CD4-positive, alpha-beta T cell treated with Interleukin-21 for 1 hour (primary cell): ENCODE measurements around the gene FOXB2.
"Not testable (repeated sequence)": the region's sequence is repeated elsewhere in the genome, so short reads cannot be mapped to it uniquely, and the experiment has no call there.

ENCODE experiments used
- DNase-seq: peaks from one replicate; pipeline ENCODE4 v3.0.0-alpha.2; 2020

Gene FOXB2

DNA sequence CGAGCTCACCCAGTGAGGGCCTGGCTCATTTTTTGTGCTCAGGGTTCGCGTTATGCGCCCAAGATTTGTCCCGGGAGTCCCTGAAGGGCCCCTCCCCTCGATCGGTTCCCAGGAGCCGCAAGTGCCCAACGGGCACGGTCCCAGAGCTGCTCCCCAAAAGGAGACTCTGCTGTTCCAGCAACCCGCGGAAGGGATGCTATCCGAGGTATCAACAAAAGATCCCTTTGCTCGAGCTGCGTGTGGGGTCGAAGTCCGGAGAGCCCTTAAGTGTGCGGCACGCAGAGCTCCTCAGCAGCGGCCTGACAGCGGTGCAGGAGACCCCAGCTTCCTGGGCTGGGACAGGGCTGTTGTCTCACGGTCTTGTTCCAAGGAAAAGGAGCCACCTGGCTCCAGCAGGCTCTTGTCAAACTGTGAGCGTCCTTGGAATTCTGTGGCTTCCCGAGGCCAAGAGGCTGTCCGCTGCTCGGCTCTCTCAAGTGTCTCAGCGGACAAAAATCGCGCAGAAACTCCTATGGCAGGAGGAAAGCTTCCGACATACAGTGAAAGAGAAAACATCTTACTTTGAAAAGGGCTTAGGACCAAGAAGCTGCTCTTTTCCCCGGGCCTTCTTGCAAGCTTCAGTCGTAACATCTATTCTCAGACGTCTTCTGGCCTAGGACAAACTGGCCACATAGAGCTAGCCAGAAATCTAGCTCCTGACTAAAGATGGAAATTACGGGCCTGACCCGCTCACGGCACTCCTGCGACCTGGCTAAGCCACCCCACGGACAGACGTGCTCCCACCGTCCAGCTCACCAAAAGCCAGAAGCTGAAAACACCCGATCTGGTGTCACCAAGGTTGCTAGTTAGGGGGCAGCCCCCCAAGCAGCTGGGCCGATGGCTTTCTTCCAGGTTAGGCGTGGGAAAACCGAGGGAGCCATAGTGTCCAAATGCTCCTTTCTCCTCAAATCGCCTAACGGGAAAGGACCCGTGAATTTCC is 2.6 kb upstream of the FOXB2 start:
- DNase-seq = no peak

DNA sequence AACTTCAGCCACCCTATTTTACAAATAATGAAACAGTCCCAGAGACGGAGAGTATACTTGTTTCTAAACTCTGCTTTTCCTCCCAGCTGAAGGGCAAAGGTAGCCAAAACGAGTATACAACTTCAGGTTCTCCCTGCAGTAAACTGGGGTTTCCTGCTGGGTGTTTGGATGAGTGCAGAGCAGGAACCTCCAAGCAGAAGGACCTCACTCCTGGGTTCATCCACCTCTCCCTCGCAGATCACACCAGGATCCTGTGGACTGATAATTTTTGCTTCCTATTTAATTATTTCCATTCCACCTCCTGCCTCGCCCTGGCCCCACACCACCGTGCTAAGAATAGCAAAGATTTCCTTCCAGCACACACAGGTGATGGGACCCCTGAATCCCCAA is 2.0 kb upstream of the FOXB2 start:
- no peak for DNase-seq

DNA sequence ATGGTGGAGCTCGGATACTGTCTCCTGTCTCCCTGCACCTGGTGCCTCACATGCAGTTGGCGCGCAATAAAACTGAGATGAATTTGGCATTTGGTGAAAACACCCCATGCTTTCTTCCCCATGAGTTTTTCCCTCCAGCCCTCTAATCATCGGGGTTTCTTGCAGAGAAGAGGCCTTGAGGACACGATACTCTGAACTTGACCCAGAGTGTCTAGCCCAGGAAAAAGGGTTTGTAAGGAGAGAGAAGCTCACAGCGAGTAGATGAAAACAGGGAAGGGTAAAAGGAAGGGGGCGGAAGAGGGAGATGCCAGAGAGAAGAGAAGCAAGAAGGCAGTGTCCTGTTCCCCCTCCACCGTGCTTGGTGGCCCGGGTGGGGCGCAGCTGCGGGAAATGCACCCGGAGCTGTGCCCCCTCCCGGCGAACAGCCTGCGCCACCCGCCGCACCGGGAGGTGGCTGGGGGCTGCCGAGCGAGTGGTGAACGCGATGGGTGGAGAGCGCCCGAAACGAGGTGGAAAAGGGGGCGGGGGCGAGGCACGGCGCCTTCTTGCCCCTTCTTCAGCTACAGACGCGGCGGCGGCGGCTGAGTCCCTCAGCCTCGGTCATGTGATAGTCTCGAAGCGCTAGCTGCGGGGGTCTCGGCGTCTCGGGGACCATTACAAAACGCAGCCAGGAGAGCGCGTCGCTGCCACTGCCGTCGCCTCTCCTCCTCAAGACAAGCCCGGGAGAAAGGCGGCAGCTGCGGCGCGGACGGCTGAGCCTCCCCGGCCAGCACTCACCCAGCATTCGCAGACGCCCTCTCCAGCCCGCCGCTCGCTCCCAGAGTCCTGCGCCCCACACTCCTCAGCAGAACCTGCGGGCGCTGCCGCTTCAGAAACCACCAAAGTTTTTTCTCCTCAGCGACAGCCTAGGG is 1.1 kb upstream of the FOXB2 start:
- DNase-seq = no peak

DNA sequence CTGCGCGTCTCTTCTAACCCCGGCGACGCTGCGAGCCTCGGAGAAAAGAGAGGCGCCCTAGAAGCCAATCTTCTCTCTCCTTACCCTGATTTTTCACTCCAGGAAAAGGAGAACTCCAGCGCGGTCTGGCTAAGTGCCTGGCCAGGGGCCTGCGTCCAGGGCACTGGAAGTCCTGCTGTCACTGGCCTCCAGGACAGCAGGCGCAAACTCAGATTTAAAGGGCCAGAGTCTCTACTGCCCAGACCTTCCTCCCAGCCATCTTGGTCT is 553 bp upstream of the FOXB2 start:
- no peak for DNase-seq

DNA sequence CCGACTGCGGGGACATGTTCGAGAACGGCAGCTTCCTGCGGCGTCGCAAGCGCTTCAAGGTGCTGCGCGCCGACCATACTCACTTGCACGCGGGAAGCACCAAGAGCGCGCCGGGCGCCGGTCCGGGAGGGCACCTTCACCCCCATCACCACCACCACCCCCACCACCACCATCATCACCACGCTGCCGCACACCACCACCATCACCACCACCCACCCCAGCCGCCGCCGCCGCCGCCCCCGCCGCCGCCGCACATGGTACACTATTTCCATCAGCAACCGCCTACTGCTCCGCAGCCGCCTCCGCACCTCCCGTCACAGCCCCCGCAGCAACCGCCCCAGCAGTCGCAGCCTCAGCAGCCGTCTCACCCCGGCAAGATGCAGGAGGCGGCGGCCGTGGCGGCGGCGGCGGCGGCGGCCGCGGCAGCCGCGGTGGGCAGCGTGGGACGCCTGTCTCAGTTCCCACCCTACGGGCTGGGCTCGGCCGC is 514 bp downstream of the FOXB2 start:
- no peak for DNase-seq

DNA sequence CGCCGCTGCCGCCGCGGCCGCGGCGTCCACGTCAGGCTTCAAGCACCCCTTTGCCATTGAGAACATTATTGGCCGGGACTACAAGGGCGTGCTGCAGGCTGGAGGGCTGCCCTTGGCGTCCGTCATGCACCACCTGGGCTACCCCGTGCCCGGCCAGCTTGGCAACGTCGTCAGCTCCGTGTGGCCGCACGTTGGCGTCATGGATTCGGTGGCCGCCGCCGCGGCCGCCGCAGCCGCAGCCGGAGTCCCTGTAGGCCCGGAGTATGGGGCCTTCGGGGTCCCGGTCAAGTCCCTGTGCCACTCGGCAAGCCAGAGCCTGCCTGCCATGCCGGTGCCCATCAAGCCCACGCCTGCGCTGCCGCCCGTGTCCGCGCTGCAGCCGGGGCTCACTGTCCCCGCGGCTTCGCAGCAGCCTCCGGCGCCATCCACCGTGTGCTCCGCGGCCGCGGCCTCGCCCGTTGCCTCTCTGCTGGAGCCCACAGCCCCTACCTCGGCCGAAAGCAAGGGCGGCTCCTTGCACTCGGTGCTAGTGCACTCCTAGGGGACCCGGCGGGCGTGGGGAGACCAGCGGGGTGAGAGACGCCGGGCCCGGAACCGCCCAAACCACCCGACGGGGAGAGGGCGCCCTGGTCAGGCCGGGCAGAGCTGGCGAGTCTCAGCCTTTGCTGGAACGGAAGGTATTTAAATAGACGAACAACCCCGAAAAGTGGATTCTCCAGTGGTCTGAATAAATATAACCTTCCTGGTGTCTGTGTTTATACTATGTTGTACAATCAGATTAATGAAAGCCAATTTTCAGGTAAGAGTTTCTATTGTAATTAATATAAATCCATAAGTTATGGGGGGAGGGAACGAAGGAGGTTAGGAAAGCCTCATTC is 1.2 kb downstream of the FOXB2 start:
- DNase-seq = no peak

DNA sequence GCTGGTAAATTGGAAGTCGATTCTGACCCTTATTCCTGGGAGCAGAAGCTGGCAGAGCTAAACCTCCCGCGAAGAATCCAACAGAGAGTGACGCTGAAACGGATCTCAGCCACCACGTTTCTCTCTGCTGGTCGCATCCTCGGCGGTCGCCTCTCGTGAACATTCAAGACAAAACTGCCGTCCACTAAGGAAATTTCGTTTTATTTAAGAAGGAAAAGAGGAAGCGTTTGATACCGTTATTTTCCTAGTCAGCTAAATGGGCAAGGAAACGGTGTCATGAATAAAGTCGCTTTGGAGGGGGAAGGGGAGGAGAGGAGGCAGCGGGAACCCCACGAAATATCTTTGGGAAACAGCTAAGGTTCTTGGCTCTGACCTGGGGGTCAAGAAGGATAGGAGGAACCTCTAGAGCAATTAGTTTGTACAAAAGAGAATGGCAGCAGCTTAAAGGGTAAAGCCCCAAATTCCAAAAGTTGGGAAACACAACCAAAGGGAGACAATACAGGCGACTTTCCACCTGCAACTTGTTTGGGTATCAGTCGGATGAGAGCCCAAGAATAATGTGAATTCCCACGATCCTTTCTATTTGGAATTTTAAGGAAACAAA is 1.9 kb downstream of the FOXB2 start:
- DNase-seq = no peak

DNA sequence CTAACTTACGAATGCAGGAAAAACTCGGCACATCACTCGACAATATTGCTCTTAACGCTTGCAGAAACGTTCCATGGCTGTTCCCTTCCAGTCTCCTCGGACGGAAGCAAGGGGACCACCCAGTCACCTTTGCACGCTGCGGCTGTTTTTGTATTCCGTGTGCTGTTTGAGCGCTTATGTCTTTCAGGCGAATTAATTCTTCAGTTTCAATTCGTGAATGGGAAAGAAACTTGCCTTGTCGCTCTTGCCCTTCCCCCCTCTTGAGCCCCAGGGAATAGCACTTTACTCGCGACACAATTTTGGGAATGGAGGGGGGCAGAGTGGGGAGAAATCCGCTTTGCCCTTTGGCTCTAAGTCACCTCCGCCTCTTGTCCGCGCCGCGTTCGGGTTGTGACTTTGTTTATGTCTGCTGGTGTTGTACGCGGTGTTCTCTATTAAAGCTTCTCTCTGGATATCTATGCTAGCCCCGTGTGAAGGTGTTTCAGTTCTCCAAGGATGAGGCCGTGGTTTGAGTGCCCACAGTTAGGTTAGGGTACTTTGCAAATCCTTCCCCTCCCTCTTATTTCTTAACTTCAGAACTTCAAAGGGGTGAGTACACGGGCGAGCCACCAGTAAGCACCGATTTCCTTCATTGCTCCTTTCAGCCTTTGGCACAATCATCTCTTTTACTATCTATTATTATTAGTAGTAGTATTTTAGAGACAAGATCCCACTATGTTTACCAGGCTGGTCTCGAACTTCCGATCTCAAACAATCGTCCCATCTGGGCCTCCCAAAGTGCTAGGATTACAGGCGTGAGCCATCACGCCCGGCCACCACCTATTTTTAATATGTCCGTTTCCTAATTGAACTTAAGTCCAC is 2.7 kb downstream of the FOXB2 start:
- no peak for DNase-seq

DNA sequence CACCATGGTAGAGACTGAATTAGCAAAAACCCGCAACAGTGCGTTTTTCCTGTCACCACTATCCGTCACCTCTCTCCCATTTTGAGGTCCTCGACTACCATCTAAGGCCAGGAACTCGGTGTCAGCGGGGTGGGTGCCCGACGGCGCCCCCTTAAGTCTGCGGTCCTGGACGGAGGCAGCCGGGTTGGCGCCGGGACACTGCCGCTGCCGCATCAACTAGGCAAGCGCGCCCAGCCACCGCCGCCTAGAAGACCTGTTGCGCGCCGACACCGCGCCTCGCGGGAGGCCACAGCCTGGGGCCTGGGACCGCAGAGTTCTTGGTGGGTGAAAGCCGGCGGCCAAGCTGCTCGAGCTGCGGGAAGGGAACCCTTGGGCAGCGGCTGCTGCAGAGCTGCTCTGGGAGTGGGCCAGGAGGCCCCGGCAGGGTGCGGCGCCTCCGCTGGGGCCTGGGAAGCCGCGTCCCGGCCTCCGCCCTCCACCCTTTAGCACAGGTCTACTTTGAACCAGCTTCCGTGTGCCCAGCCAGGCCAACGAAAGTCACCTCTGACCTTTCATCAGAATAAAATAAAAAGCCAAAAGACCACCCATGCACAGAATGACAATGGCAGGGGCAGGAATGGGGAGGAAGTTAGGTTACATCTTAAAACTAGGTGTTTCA is 3.5 kb downstream of the FOXB2 start:
- DNase-seq = no peak

DNA sequence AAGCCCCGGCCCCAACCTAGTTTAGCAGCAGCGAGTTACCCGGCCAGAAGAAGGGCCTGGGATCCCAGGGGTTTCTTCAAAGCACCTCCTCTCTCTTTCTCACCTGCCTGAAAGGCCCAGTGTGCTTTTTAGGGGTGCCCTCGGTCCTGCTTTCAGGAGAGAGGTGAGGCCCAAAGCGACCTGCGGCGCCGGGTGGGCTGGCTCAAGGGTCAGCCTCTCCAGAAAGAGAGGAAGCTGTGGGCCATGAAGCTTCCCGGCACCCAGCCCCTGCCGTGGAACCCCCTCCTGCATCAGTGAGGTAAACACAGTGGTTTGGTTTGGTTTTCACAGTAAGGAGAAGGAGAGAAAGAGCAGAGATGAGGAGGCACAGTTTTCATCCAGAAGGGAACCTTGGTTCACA is 4.3 kb downstream of the FOXB2 start:
- DNase-seq = no peak

DNA sequence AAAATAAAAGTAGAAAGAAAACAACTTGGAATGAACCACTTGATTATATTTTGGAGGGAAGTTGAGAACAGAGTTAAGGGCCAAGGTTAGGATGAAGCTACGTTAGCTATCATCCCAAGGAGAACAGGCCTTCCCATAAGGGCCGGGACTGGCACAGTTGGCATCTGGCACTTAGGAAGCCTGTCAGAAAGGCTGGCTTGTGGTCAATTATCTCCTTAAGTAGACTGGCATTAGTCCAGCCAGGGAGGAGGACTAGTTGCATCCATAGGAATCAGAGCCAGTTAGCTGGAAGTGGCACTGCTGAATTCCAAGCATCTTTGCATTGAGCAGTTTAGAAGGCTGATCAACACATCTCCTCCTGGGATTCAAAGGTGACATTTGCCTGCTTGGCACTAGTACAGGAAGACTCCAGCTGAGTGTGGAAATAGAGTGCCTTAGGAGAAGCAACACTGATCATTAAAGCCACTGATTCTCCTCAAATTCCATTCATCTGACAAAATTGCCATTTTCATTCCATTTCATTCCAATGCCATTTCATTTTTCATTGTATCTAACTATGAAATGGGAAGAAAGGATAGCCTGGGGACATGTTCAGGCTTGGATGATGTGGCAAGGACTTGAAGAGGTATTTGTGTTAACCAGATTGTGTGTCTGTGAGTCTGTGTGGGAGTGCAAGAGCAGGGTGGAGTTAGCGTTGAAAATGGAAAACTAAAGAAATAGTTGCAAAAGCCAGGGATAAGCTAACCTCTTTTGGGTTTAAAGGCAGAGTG is 5.5 kb downstream of the FOXB2 start:
- no peak for DNase-seq

DNA sequence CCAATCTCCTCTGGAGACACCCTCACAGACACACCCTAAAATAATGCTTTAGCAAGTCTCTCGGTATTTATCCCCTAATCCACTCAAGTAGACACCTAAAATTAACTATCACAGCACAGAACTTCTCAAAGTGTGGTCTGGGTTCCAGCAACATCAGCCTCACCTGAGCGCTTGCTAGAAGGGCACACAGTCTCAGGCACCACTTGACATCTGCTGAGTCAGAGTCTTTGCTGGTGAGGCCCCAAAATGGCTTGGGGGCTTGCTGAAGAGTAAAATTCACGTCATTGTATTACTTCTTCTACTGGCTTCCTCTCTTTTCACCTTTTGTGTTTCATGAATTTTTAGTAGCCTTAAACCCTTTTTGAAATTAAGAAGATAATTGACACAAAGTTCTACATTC is 9.0 kb downstream of the FOXB2 start:
- no peak for DNase-seq

DNA sequence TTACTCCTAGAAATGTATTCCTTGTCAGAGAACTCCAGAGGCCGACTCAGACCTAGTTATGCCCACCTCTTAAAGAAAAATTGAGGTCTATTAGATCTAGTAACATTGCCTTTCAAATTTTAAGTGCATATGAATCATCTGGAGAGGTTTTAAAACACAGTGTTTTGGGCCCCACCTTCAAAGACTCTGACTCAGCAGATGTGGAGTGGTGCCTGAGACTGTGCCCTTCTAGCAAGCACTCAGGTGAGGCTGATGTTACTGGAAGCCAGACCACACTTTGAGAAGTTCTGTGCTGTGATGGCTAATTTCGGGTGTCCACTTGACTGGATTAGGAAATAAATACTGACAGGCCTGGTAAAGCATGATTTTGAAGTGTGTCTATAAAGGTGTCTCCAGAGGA is 10.6 kb downstream of the FOXB2 start:
- no peak for DNase-seq

DNA sequence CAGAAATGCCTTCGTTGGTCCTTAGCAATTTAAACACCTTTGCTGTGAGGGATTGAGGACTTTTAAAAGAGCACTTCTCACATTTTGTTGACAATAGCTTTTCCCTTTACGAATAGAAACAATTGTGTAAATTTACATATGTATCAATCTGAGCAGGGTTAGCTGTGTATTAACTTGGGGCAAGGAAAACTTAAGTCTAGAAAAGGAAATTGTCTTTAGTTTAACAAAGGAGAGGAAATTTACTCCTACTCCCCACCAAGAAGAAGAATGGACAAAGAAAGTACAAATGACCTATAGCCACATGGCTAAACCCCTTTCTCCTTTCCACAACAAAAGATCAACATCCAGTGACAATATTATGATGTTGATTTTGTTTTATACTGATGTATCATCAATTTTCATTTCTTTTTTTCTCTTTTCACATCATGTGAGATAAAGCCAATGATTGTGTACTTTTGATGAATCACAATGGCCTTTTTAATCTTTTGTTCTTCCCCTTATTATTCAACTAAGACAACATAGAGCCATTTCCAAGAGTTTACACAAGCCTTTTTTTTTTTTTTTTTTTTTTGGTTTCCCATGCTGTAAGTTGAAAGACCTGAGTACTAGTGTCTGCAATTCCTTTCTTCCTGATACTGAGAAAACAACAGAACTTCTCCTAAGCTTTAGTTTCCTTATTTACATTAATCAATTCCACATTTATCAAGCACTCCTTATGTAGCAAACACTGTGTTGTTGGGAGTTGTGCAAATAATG is 19.0 kb downstream of the FOXB2 start:
- DNase-seq = no peak

DNA sequence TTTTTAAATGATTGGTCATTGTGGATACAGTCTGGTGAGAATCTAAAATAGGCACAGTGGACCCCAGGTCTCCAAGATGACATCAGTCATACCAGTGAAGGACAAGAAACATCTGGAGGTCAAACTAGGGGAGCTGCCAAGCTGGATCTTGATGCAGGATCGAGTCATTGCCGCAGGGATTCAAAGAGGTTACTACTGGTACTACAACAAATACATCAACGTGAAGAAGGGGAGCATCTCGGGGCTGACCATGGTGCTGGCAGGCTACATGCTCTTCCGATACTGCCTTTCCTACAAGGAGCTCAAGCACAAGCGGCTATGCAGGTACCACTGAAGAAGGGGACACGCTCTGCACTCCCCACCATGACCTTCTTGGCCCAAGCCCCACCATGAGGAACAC is 20.9 kb downstream of the FOXB2 start:
- no peak for DNase-seq

DNA sequence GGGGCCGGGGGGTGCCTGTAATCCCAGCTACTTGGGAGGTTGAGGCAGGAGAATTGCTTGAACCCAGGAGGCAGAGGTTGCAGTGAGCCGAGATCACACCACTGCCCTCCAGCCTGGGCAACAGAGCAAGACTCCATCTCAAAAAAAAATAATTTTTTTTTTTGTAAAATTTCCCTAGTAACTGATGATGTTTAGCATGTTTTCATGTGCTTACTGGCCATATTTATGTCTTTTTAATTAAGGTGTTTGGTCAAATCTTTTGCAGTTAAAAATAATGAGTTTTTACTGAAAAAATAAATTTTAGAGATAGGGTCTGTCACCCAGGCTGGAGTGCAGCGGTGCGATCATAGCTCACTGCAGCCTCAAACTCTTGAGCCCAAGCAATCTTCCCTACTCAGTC is 24.3 kb downstream of the FOXB2 start:
- not testable (repeated sequence) for DNase-seq

DNA sequence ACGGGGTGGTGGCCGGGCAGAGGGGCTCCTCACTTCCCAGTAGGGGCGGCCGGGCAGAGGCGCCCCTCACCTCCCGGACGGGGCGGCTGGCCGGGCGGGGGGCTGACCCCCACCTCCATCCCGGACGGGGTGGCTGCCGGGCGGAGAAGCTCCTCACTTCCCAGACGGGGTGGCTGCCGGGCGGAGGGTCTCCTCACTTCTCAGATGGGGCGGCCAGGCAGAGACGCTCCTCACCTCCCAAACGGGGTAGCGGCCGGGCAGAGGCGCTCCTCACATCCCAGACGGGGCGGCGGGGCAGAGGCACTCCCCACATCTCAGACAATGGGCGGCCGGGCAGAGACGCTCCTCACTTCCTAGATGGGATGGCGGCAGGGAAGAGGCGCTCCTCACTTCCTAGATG is 41.2 kb downstream of the FOXB2 start:
- not testable (repeated sequence) for DNase-seq

DNA sequence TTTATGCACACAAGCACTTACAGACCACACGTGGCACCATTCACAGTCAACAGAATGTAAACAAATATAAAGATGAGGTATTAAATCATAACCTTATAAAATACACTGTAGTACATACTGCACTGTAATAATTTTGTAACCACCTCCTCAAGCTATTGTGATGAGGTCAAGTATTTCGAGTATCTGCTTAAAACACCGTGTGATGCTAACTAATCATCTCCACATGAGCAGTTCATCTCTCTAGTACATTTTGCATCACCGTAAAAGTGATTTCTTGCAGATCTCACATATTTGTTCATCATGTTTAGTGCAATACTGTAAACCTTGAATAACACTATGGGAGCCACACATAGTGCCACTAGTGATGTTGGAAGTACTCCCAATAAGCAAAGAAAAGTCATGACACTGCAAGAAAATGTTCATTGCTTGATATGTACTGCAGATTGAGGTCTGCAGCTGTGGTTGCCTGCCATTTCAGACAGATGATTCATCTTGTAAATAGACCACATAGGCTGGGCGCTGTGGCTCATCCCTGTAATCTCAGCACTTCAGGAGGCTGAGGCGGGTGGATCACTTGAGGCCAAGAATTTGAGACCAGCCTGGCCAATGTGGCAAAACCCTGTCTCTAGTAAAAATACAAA is 44.3 kb downstream of the FOXB2 start:
- no peak for DNase-seq

DNA sequence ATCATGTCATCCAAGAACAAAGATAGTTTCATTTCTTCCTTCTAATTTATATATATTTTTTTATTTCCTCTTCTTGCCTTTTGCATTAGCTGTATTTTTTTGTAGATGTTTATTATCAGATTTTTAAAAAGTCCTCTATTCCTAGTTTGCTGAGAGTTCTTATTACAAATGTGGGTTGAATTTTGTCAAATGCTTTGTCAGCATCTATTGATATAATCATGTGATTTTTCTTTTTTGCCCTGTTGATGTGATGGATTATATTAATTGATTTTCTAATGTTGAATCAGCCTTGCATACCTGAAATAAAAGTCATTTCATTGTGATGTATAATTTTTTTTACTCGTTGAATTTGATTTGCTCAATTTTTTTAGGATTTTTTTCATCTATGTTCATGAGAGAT is 46.9 kb downstream of the FOXB2 start:
- DNase-seq = no peak
